Calu3 (cell line): Measurements from ENCODE around the gene REXO1. TPM values are rescaled to one million over a fixed set of nuclear protein-coding genes. Genes with fewer than 3 reads are reported as not detected.
A peak's percentile ranks its signal among the peaks of the same experiment; 100 is the strongest.

Experiments used
- BruUV-seq: library from RNA; stranded (reverse); fragments of 400-500 nt; replicated peaks from 2 replicates; lab custom pipeline; 2021; lab: Mats Ljungman, UMichigan
- CTCF ChIA-PET: fragments of 300-600 bp; sonication (Branson Sonifier 250); formaldehyde crosslinking; loops from one replicate; lab custom pipeline; 2022; ENCODE audit warnings: antibody characterized with exemption; lab: Charles Lee
- DNase-seq: peaks from one replicate; pipeline ENCODE4 v3.0.0; 2022
- H3K27ac Mint-ChIP-seq: one replicate; pipeline ENCODE4 v1.8.0; 2022; ENCODE audit warnings: mixed read lengths; ENCODE audit not compliant: unreplicated experiment
- H3K27me3 Mint-ChIP-seq: one replicate; pipeline ENCODE4 v1.8.0; 2022; ENCODE audit warnings: mixed read lengths; ENCODE audit not compliant: unreplicated experiment
- H3K36me3 Mint-ChIP-seq: one replicate; pipeline ENCODE4 v1.8.0; 2022; ENCODE audit warnings: mild to moderate bottlenecking, moderate library complexity, mixed read lengths; ENCODE audit not compliant: insufficient read depth, unreplicated experiment
- H3K4me1 Mint-ChIP-seq: one replicate; pipeline ENCODE4 v1.8.0; 2022; ENCODE audit warnings: mild to moderate bottlenecking, low read depth, mixed read lengths; ENCODE audit not compliant: unreplicated experiment
- H3K4me3 Mint-ChIP-seq: one replicate; pipeline ENCODE4 v1.8.0; 2022; ENCODE audit warnings: mild to moderate bottlenecking, low read depth, moderate library complexity, mixed read lengths; ENCODE audit not compliant: unreplicated experiment
- H3K9me3 Mint-ChIP-seq: one replicate; pipeline ENCODE4 v1.8.0; 2022; ENCODE audit warnings: low read depth, mixed read lengths; ENCODE audit not compliant: unreplicated experiment
- intact Hi-C: fragments of 100-400 bp; cut with micrococcal nuclease; formaldehyde crosslinking; loops from one replicate; pipeline ENCODE4 v1.10.0; 2022; ENCODE audit not compliant: unreplicated experiment
- total RNA-seq: library from RNA; stranded (reverse); gene quantifications from 2 replicates; pipeline ENCODE4 v1.2.3, GENCODE V29; 2022
- TF ChIP-seq, protein P1 (sequence below): fragments of 200-600 bp; IDR thresholded peaks from one replicate; pipeline ENCODE4 v1.8.0; 2022; ENCODE audit warnings: antibody characterized with exemption; ENCODE audit not compliant: unreplicated experiment

REXO1 gene
- total RNA-seq, 1 experiment from 2014 or later: 34.1 TPM

DNA sequence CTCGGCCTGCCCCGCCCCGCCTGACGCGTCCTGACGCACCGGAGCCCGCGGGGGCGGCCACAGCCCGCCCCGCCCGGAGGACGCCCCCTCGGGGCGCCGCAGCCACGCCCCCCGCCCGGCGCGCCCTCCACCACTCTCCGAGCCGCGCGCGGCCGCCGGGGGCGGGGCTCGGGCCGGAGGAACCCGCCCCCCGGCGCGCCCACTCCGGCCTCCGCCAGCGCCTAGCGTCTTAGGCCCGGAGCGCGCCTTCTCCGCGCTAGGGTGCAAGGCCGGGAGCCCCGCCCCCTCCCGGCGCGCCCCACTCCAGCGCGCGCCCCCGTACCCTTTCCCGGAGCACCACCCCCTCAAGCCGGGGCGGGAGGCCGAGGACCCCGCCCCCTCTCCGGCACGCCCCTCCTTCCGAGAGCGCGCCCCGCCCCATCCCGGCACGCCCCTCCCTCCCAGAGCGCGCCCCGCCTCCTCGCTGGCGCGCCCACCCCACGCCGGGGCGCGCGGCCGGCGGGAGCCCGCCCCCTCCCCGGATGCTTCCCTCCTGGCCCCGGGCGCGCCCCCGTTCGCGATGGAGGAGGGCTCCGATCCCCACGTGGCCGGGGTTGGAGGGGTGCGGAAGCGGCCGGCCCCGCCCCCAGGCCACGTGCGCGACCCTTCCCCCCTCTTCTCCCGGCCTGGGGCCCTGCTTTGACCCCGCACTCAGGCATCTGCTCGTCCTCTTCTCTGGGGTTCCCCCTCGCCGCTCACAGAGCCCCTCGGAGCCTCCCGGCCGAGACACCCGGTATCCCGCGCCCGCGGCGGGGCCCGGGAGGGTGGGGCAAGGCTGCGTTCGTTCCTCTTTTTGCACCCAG is 15.6 kb upstream of the REXO1 start:
- Mint-ChIP-seq H3K4me1 (no peaks in the 10 kb centered on the region), H3K4me3 (peak overlapping the region; percentile 70), H3K9me3 (no peaks in the 10 kb centered on the region), H3K36me3 (peaks cover 44% of the 10 kb centered on the region), H3K27me3 (no peaks in the 10 kb centered on the region), H3K27ac (no peak overlapping the region)
- peak; percentile 91 for DNase-seq
- CTCF ChIA-PET: interaction anchor here (0.7 to 1.2 kb wide), 3 partner anchors 9 to 61 kb away, joined by 4 to 10 read pairs (median 5); no protein-coding TSS in a partner anchor
- BruUV-seq: no TSS peak
- intact Hi-C loops: no loop called here
- TF ChIP-seq, protein P1, sequence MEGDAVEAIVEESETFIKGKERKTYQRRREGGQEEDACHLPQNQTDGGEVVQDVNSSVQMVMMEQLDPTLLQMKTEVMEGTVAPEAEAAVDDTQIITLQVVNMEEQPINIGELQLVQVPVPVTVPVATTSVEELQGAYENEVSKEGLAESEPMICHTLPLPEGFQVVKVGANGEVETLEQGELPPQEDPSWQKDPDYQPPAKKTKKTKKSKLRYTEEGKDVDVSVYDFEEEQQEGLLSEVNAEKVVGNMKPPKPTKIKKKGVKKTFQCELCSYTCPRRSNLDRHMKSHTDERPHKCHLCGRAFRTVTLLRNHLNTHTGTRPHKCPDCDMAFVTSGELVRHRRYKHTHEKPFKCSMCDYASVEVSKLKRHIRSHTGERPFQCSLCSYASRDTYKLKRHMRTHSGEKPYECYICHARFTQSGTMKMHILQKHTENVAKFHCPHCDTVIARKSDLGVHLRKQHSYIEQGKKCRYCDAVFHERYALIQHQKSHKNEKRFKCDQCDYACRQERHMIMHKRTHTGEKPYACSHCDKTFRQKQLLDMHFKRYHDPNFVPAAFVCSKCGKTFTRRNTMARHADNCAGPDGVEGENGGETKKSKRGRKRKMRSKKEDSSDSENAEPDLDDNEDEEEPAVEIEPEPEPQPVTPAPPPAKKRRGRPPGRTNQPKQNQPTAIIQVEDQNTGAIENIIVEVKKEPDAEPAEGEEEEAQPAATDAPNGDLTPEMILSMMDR: no peak

DNA sequence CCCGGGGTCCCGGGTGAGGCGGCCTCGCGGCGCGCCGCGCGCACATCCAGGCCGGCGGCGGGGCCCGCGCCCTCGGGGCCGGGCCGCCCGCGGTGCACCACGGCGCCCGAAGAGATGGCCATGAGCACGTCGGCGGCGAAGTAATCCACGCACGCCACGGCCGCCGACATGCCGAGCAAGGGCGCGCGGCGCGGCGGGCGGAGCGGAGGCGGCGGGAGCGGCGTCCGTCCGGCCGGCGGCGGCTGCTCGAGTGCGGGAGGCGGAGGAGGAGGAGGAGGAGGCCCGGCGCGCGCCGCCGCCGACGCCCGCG is 15.0 kb upstream of the REXO1 start, which contains the start of gene KLF16:
TSS of gene KLF16 (minus strand) at position 252 of the 310 bp plus-strand sequence. CDS start at position 170, 82 bp downstream.
- CTCF ChIA-PET: no interaction called here
- no peaks in the 10 kb centered on the region for H3K27me3 Mint-ChIP-seq
- no peak for DNase-seq
- intact Hi-C loops: no loop called here
- H3K27ac Mint-ChIP-seq: peak within 1 kb of the TSS; percentile 86
- H3K36me3 Mint-ChIP-seq: peaks cover 41% of the 10 kb centered on the region
- BruUV-seq: no TSS peak
- H3K4me3 Mint-ChIP-seq: peak within 1 kb of the TSS; percentile 83
- H3K9me3 Mint-ChIP-seq: no peaks in the 10 kb centered on the region
- TF ChIP-seq, protein P1: no peak
- H3K4me1 Mint-ChIP-seq: no peaks in the 10 kb centered on the region

DNA sequence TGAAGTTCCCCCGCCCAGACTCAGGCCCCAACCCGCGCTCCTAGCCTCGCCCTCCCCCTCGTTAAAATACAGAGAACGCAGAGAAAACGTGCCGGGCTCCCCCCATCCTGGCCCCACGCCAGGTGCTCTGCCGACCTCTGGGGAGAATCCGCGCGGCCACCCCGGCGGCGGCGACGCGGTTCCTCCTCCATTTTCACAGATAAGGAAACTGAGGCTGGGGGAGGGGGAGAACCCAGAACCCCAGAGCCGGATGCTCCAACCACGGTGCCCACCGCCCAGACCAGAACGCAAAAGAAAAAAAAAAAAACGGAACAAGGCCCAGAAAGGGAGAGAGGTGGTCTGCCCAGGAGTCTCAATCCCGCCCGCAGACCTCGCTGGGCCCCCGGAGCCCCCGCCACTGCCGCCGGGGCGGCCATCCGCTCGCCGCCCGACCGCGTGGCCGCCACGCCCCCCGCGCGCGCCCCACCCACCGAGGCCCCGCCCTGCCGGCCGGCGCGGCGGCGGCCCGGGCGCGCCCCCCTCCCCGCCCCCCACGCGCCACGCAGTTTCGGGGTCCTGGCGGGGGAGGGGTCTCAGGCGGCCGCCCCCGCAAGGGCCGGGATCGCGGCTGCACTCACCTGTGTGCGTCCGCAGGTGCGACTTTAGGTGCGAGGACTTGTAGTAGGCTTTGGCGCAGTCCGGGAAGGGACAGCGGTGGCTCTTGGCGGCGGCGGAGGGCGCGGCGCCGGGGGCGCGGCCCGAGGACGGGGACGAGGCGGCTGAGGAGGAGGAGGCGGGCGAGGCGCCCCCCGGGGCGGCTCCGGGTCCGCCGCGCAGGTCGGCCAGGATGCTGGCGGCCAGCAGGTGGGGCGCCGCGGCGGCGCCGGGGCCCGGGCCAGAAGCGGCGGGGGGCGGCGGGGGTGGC is 14.4 kb upstream of the REXO1 start:
- CTCF ChIA-PET: no interaction called here
- Mint-ChIP-seq H3K27ac (peak overlapping the region; percentile 86), H3K9me3 (no peaks in the 10 kb centered on the region), H3K36me3 (peaks cover 36% of the 10 kb centered on the region), H3K4me3 (peak overlapping the region; percentile 83), H3K4me1 (no peaks in the 10 kb centered on the region), H3K27me3 (no peaks in the 10 kb centered on the region)
- peak; percentile 53 for DNase-seq
- intact Hi-C loops: no loop called here
- BruUV-seq: TSS peak; percentile 59
- TF ChIP-seq, protein P1: no peak

DNA sequence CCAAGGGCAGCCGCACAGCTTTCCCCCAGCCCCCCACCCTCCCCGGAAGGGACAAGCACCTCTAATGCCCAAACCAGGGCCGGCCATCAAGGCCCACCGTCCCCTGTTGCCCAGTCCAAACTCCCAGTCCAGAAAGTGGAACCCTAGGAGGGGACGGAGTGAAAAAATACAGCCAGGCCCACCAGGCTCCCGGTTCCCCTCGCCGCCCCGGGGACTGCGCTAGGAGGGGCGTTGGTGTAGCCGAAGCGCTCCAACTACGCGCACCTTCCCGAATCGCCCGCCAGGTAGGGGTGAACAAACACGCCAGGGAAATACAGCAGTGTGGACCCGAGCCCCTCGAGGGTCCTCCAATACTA is 13.8 kb upstream of the REXO1 start:
- intact Hi-C loops: no loop called here
- DNase-seq: no peak
- Mint-ChIP-seq H3K27ac (peak overlapping the region; percentile 86), H3K27me3 (no peaks in the 10 kb centered on the region), H3K4me1 (no peaks in the 10 kb centered on the region), H3K9me3 (no peaks in the 10 kb centered on the region), H3K4me3 (peak overlapping the region; percentile 83), H3K36me3 (peaks cover 36% of the 10 kb centered on the region)
- CTCF ChIA-PET: no interaction called here
- TF ChIP-seq, protein P1: no peak
- BruUV-seq: no TSS peak
